ENCODE results near the gene SGTB. TPM values are rescaled to one million over a fixed set of nuclear protein-coding genes. Genes with fewer than 3 reads are reported as not detected.

SGTB gene
- total and polyA plus RNA-seq, 2 of the 8 experiments (the other 6 are each of a cell fraction or from before 2014, with no cell fraction given) = 2.2 to 18.7 TPM

- TF ChIP-seq ATF3 (IDR thresholded peaks at IDR 0.05; ENCODE audit: insufficient read depth, low read depth, low read length) (no peak), SP4 (IDR thresholded peaks at IDR 0.05; ENCODE audit: low read length) (no peak), SIX5 (IDR thresholded peaks at IDR 0.05; ENCODE audit: low read depth, low read length) (no peak), EZH2 (IDR thresholded peaks at IDR 0.05; ENCODE audit: low read depth, low read length, severe bottlenecking) (no peak), NRF1 (IDR thresholded peaks at IDR 0.05; ENCODE audit: low read depth, low read length) (no peak)
Measured at GRCh38 chr5:65766175-65766574, 44.3 kb upstream of the SGTB start (continued).
